Spleen (tissue), 11 donors: Measurements from ENCODE around the gene OR1Q1. TPM values are rescaled to one million over a fixed set of nuclear protein-coding genes. Genes with fewer than 3 reads are reported as not detected.

Experiments used
- DNase-seq: peaks from one replicate; pipeline ENCODE4 v3.0.0-alpha.2; 2020
- H3K27ac ChIP-seq, 8 donors: fragments of 200-600 bp; sonication (generic) in 7 of 8; 1 replicate in 4 of 8; 2 replicates in 4 of 8; pipeline versions ENCODE4 v1.5.0 to v1.8.0; 2016 to 2021; ENCODE audit warnings: inconsistent platforms in 4 of 8, mild to moderate bottlenecking in 4 of 8, moderate library complexity in 1 of 8
- H3K27me3 ChIP-seq, 7 donors: fragments of 200-600 bp; sonication (generic) in 6 of 7; replicated peaks in 1 of 7; 1 replicate in 4 of 7; 2 replicates in 3 of 7; pipeline versions ENCODE4 v1.5.0 to v1.8.0; 2016 to 2021; ENCODE audit warnings: inconsistent platforms in 3 of 7, mild to moderate bottlenecking in 1 of 7
- H3K36me3 ChIP-seq, 6 donors: fragments of 200-600 bp; sonication (generic) in 5 of 6; 1 replicate in 4 of 6; 2 replicates in 2 of 6; pipeline versions ENCODE4 v1.5.0 to v1.8.0; 2016 to 2021; ENCODE audit warnings: inconsistent platforms in 2 of 6
- H3K4me1 ChIP-seq, 6 donors: fragments of 200-600 bp; sonication (generic) in 5 of 6; 1 replicate in 3 of 6; 2 replicates in 3 of 6; pipeline versions ENCODE4 v1.5.0 to v1.8.0; 2016 to 2021; ENCODE audit warnings: inconsistent platforms in 3 of 6
- H3K4me3 ChIP-seq, 8 donors: fragments of 200-600 bp; sonication (generic) in 7 of 8; 1 replicate in 4 of 8; 2 replicates in 4 of 8; pipeline versions ENCODE4 v1.5.0 to v1.8.0; 2016 to 2021; ENCODE audit warnings: inconsistent platforms in 4 of 8, mild to moderate bottlenecking in 4 of 8, moderate library complexity in 2 of 8
- H3K9me3 ChIP-seq, 8 donors: fragments of 200-600 bp; sonication (generic) in 7 of 8; 1 replicate in 4 of 8; 2 replicates in 4 of 8; pipeline versions ENCODE4 v1.5.0 to v1.8.0; 2016 to 2021; ENCODE audit warnings: inconsistent platforms in 4 of 8
- POLR2A ChIP-seq, 3 donors: fragments of 450-650 bp; IDR thresholded peaks; one replicate each; pipeline ENCODE4 v1.5.1; 2017; ENCODE audit warnings: antibody characterized with exemption in 3 of 3, mild to moderate bottlenecking in 1 of 3
- POLR2AphosphoS5 ChIP-seq, 3 donors: sonication (generic); formaldehyde crosslinking; IDR thresholded peaks; one replicate each; pipeline ENCODE4 v1.5.1; 2017; ENCODE audit warnings: antibody characterized with exemption in 3 of 3
- WGBS, 5 donors: extraction: QIAGEN DNeasy Blood & Tissue Kit in 3 of 5; methylation state at CpG; one replicate each; pipeline versions ENCODE4 v1.1.5 to v1.1.7; 2013 to 2018; 5-methylcytosine and 5-hydroxymethylcytosine counted together
- intact Hi-C: fragments of 100-400 bp; cut with DNase I; formaldehyde crosslinking; loops from one replicate; pipeline ENCODE4 v1.15.0; 2023; ENCODE audit warnings: low total_unique reads
- polyA plus RNA-seq, 3 donors: library from polyadenylated mRNA; stranded (reverse); fragments of 200-250 nt; gene quantifications; one replicate each; pipeline ENCODE4 v1.2.1, GENCODE V29; 2013
- total RNA-seq, 7 donors: library from RNA; depleted of rRNA in 3 of 7; stranded (reverse); fragments of >200 nt in 3 of 7; fragmentation: NEBNext Ultra II Directional in 4 of 7; extraction: Animal tissue kit (Norgen Biotek cat#: 25700) in 4 of 7; gene quantifications; one replicate each; pipeline versions ENCODE4 v1.1.0 to v1.2.1, GENCODE V29; 2016 to 2021
- TF ChIP-seq, protein P1 (sequence below), 11 experiments: fragments of 200-600 bp in 7 of 11; fragments of 450-650 bp in 4 of 11; sonication (generic) in 4 of 11; IDR thresholded peaks in 8 of 11; conservative IDR thresholded peaks in 3 of 11; 1 replicate in 7 of 11; 2 replicates in 4 of 11; pipeline versions ENCODE4 v1.4.0 to v1.8.0; 2016 to 2021; ENCODE audit warnings: antibody characterized with exemption in 11 of 11, inconsistent platforms in 4 of 11, mild to moderate bottlenecking in 1 of 11
- donor health status: healthy with polysubstance abuse.
- donor health status: DM: no; HTN: no; CAD: no; lungs with moderate emphysema.
- donor health status: DM: no; HTN: no; CAD: no.
- donor health status: Bipolar disorder and iron deficiency.
- donor health status: healthy.
- donor health status: DM: no; HTN: no; CAD: no.
- donor health status: DM: yes; HTN: yes; CAD: no.

OR1Q1 gene
- total and polyA plus RNA-seq, 10 donors = not detected

DNA sequence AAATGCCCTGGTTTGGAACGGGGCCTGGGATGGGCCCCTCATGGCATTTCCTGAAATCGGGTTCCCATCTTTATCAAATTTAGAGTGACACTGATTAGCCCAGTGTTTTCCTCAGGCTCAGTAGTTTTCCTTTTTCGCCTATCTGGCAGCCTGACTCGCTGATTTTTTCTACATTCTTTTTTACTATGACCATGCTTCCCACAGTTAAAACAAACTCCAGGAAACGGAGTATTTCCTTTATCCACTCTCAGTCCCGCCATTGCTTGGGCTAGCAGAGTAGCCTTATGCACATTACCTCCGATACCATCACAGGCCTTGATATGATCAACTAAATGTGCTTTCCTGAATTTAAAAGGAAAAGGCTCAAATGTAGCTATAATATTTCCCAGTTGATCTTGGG, 5.5 kb downstream of the OR1Q1 start:
- intact Hi-C loops = no loop called here
- Histone ChIP-seq H3K9me3 (peaks cover 0 to 5% (median 0%) of the 10 kb centered on the region in 8 donors), H3K4me1 (no peaks in the 10 kb centered on the region), H3K27me3 (no peaks in the 10 kb centered on the region), H3K4me3 (no peak overlapping the region), H3K36me3 (no peaks in the 10 kb centered on the region), H3K27ac (peak overlapping the region in 2 of 8 donors; percentile 36 to 43)
- no peak for TF ChIP-seq POLR2AphosphoS5 (IDR thresholded peaks at IDR 0.05)
- no peak for TF ChIP-seq POLR2A (IDR thresholded peaks at IDR 0.05)
- TF ChIP-seq, protein P1, sequence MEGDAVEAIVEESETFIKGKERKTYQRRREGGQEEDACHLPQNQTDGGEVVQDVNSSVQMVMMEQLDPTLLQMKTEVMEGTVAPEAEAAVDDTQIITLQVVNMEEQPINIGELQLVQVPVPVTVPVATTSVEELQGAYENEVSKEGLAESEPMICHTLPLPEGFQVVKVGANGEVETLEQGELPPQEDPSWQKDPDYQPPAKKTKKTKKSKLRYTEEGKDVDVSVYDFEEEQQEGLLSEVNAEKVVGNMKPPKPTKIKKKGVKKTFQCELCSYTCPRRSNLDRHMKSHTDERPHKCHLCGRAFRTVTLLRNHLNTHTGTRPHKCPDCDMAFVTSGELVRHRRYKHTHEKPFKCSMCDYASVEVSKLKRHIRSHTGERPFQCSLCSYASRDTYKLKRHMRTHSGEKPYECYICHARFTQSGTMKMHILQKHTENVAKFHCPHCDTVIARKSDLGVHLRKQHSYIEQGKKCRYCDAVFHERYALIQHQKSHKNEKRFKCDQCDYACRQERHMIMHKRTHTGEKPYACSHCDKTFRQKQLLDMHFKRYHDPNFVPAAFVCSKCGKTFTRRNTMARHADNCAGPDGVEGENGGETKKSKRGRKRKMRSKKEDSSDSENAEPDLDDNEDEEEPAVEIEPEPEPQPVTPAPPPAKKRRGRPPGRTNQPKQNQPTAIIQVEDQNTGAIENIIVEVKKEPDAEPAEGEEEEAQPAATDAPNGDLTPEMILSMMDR (IDR thresholded peaks at IDR 0.05 in 8 of 11, conservative IDR thresholded peaks at IDR 0.05 in 3 of 11) = no peak
- 57 to 79% (median 59%) methylated on average over 7 of the region's 7 CpGs for WGBS, 5 donors
- no peak for DNase-seq

DNA sequence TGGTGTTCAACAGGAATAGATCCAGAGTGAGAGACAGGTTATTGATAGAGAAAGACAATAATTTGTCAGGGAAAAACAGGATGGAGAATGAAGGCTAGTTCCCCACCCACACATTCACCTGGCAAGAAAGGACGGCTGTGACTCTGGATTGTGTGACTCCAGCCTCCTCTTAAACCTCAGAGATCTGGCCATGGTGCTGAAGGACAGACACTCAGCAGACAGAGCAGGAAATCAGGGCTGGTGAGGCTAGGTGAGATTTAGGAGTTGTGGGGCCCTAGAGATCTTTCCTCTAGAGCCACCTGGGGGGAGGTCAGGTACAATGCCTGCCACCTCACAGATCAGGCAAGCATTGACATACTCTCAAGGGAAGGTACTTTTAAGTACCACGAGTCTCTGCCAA, 27.7 kb downstream of the OR1Q1 start:
- TF ChIP-seq POLR2A (IDR thresholded peaks at IDR 0.05) (no peak), POLR2AphosphoS5 (IDR thresholded peaks at IDR 0.05) (no peak)
- TF ChIP-seq, protein P1 (IDR thresholded peaks at IDR 0.05 in 8 of 11, conservative IDR thresholded peaks at IDR 0.05 in 3 of 11) = no peak
- DNase-seq = no peak
- H3K36me3 ChIP-seq = no peaks in the 10 kb centered on the region
- 46 to 57% (median 54%) methylated on average over 2 of the region's 2 CpGs for WGBS, 5 donors
- H3K27me3 ChIP-seq = no peaks in the 10 kb centered on the region
- no peak overlapping the region for H3K27ac ChIP-seq
- peaks cover 0 to 28% (median 18%) of the 10 kb centered on the region in 8 donors for H3K9me3 ChIP-seq
- no peak overlapping the region for H3K4me3 ChIP-seq
- intact Hi-C loops = no loop called here
- H3K4me1 ChIP-seq = no peaks in the 10 kb centered on the region

DNA sequence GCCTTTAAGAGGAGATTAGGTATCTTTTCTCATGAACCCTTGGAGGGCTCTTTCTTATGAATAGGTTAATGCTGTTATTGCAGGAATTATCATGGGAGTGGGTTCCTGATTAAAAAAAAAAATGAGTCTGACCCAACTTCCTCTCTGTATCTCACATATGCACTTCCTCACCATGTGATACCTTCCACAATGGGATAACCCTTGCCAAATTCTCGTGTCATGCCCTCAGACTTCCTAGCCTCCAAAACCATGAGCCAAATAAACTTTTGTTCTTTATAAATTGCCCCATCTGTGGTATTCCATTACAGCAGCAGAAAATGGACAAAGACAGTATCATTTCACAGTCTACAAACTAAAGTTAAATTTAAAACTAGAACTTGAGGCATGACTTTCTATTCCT, 41.8 kb downstream of the OR1Q1 start:
- H3K27ac ChIP-seq = peak overlapping the region in 5 of 8 donors; percentile 33 to 68 (median 46)
- WGBS, 5 donors = 6 to 39% (median 18%) methylated on average over 1 of the region's 1 CpG
- TF ChIP-seq POLR2A (IDR thresholded peaks at IDR 0.05) (no peak), POLR2AphosphoS5 (IDR thresholded peaks at IDR 0.05) (peak in 1 of 3 donors; percentile 48)
- TF ChIP-seq, protein P1 (IDR thresholded peaks at IDR 0.05 in 8 of 11, conservative IDR thresholded peaks at IDR 0.05 in 3 of 11) = no peak
- H3K9me3 ChIP-seq = peaks cover 0 to 5% (median 0%) of the 10 kb centered on the region in 8 donors
- H3K27me3 ChIP-seq = no peaks in the 10 kb centered on the region
- no peaks in the 10 kb centered on the region for H3K4me1 ChIP-seq
- H3K36me3 ChIP-seq = no peaks in the 10 kb centered on the region
- intact Hi-C loops = no loop called here
- DNase-seq = no peak
- no peak overlapping the region for H3K4me3 ChIP-seq

DNA sequence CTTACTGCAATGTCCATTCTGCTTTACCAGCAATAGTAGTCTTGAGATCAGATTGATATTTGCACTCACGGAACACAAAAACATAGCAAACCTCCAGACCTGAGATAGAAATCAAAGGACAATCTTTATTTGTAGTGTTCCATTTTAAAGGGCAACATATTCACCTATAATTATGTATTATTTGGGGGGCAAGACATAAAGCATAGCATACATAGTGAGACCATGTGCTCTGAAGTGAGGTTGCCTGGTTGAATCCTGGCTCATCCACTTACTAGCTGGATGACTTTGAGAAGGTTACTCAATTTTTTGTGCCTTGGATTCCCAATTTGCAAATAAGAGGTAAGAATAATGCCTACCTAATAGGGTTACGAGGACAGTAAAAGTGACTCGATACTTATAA, 43.0 kb downstream of the OR1Q1 start, which contains the start of gene OR1B1:
TSS of gene OR1B1 (minus strand) at position 101 of the 400 bp plus-strand sequence.
- WGBS, 5 donors = 89 to 95% (median 94%) methylated on average over 3 of the region's 3 CpGs
- no peak for TF ChIP-seq POLR2A (IDR thresholded peaks at IDR 0.05)
- TF ChIP-seq, protein P1 (IDR thresholded peaks at IDR 0.05 in 8 of 11, conservative IDR thresholded peaks at IDR 0.05 in 3 of 11) = no peak
- TF ChIP-seq POLR2AphosphoS5 (IDR thresholded peaks at IDR 0.05) = no peak
- Histone ChIP-seq H3K4me3 (no peak within 1 kb of the TSS), H3K27ac (peak within 1 kb of the TSS in 6 of 8 donors; percentile 12 to 53 (median 38)), H3K9me3 (peaks cover 0 to 5% (median 0%) of the 10 kb centered on the region in 8 donors), H3K36me3 (no peaks in the 10 kb centered on the region), H3K27me3 (no peaks in the 10 kb centered on the region), H3K4me1 (no peaks in the 10 kb centered on the region)
- intact Hi-C loops = no loop called here
- DNase-seq = no peak
